Neural cell (in vitro differentiated cells): ENCODE results near the gene JMJD4.

ENCODE experiments used
- CTCF ChIP-seq: fragments of 450-650 bp; IDR thresholded peaks from 2 replicates; pipeline ENCODE4 v1.5.1; 2014; ENCODE audit warnings: antibody characterized with exemption, mild to moderate bottlenecking, moderate library complexity; ENCODE audit not compliant: poor library complexity, severe bottlenecking
- EZH2 ChIP-seq: fragments of 200-600, 300-800 bp; shearing (Covaris generic), sonication (generic); IDR thresholded peaks from 2 replicates; pipeline ENCODE4 v1.6.1; 2014; ENCODE audit warnings: antibody characterized with exemption, low read length, borderline replicate concordance, mild to moderate bottlenecking; ENCODE audit not compliant: insufficient read depth, poor library complexity, severe bottlenecking
- POLR2AphosphoS5 ChIP-seq: IDR thresholded peaks from 2 replicates; pipeline ENCODE4 v1.6.1; 2012
- REST ChIP-seq: IDR thresholded peaks from 2 replicates; pipeline ENCODE4 v1.6.1; 2012; ENCODE audit warnings: borderline replicate concordance

GRCh38 chr1:227766653-227767277, 31.7 kb upstream of the JMJD4 start:
- TF ChIP-seq EZH2 (no peak), POLR2AphosphoS5 (no peak), CTCF (no peak), REST (no peak)
